ENCODE data around the gene ARID4B. TPM values are rescaled to one million over a fixed set of nuclear protein-coding genes. Genes with fewer than 3 reads are reported as not detected.
"Not testable (repeated sequence)": the region's sequence is repeated elsewhere in the genome, so short reads cannot be mapped to it uniquely, and the experiment has no call there.

ARID4B gene
- total and polyA plus RNA-seq, 11 donors, result 12.4 to 20.4 (median 15.3) TPM

GRCh38 chr1:235221653-235222375 lies 106.2 kb downstream of the ARID4B start:
- H3K27me3 ChIP-seq, result no peaks in the 10 kb centered on the region
- no peaks in the 10 kb centered on the region for H3K9me3 ChIP-seq
- DNase-seq, result no peak
- H3K27ac ChIP-seq, result no peak overlapping the region
- WGBS, 4 donors, result 96 to 98% (median 97%) methylated on average over 3 of the region's 3 CpGs
- H3K4me1 ChIP-seq, result no peaks in the 10 kb centered on the region
- peaks cover 0 to 98% (median 80%) of the 10 kb centered on the region in 9 donors for H3K36me3 ChIP-seq
- no peak for ATAC-seq
- TF ChIP-seq POLR2A (IDR thresholded peaks at IDR 0.05), result no peak
- TF ChIP-seq, protein P1, sequence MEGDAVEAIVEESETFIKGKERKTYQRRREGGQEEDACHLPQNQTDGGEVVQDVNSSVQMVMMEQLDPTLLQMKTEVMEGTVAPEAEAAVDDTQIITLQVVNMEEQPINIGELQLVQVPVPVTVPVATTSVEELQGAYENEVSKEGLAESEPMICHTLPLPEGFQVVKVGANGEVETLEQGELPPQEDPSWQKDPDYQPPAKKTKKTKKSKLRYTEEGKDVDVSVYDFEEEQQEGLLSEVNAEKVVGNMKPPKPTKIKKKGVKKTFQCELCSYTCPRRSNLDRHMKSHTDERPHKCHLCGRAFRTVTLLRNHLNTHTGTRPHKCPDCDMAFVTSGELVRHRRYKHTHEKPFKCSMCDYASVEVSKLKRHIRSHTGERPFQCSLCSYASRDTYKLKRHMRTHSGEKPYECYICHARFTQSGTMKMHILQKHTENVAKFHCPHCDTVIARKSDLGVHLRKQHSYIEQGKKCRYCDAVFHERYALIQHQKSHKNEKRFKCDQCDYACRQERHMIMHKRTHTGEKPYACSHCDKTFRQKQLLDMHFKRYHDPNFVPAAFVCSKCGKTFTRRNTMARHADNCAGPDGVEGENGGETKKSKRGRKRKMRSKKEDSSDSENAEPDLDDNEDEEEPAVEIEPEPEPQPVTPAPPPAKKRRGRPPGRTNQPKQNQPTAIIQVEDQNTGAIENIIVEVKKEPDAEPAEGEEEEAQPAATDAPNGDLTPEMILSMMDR (IDR thresholded peaks at IDR 0.05), result no peak
- intact Hi-C loops (cut with DNase I), result no loop called here
- H3K4me3 ChIP-seq, result no peak overlapping the region

- TF ChIP-seq, protein P1 (IDR thresholded peaks at IDR 0.05), result no peak
- TF ChIP-seq POLR2A (IDR thresholded peaks at IDR 0.05), result no peak
- Histone ChIP-seq H3K4me3 (no peak overlapping the region), H3K27me3 (no peaks in the 10 kb centered on the region), H3K9me3 (no peaks in the 10 kb centered on the region), H3K4me1 (no peaks in the 10 kb centered on the region), H3K27ac (no peak overlapping the region), H3K36me3 (peaks cover 0 to 94% (median 50%) of the 10 kb centered on the region in 9 donors)
- 91 to 100% (median 96%) methylated on average over 1 of the region's 1 CpG for WGBS, 4 donors
- DNase-seq (no peak), ATAC-seq (no peak)
- intact Hi-C loops (cut with DNase I), result no loop called here
These were observed 112.5 kb downstream of the ARID4B start for GRCh38 chr1:235215453-235215852.

- H3K4me3 ChIP-seq; ATAC-seq; H3K9me3 ChIP-seq; DNase-seq; intact Hi-C loops (cut with DNase I); H3K27ac ChIP-seq; H3K4me1 ChIP-seq; H3K27me3 ChIP-seq: not testable (repeated sequence)
- 97 to 100% (median 99%) methylated on average over 2 of the region's 2 CpGs for WGBS, 4 donors
- H3K36me3 ChIP-seq, result peaks cover 0 to 94% (median 50%) of the 10 kb centered on the region in 9 donors
These were observed 113.0 kb downstream of the ARID4B start for GRCh38 chr1:235214962-235215361.

DNA sequence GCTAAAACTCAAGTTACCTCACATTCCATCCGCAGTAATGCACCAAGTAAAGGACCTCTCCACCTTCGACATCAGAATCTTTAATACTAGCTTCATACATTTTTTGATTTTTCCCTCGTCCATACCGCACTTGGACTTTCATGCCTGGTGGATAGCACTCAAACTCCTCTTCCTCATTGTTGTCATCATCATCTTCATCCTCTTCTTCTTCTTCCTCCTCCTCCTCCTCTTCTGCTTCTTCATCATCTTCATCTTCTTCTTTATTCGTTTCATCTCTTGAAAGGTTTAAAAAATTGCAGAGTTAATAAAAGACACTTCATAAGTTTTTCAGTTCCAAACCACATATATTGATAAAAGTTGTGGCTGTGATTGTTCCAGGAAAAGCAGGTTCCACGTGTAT lies 114.2 kb downstream of the ARID4B start:
- Histone ChIP-seq H3K27ac (no peak overlapping the region), H3K9me3 (no peaks in the 10 kb centered on the region), H3K4me3 (no peak overlapping the region), H3K36me3 (peaks cover 0 to 94% (median 51%) of the 10 kb centered on the region in 9 donors), H3K4me1 (no peaks in the 10 kb centered on the region), H3K27me3 (no peaks in the 10 kb centered on the region)
- WGBS, 4 donors, result 94 to 96% (median 94%) methylated on average over 6 of the region's 6 CpGs
- no peak for TF ChIP-seq POLR2A (IDR thresholded peaks at IDR 0.05)
- TF ChIP-seq, protein P1 (IDR thresholded peaks at IDR 0.05), result no peak
- no peak for ATAC-seq
- DNase-seq, result no peak
- intact Hi-C loops (cut with DNase I), result no loop called here

DNA sequence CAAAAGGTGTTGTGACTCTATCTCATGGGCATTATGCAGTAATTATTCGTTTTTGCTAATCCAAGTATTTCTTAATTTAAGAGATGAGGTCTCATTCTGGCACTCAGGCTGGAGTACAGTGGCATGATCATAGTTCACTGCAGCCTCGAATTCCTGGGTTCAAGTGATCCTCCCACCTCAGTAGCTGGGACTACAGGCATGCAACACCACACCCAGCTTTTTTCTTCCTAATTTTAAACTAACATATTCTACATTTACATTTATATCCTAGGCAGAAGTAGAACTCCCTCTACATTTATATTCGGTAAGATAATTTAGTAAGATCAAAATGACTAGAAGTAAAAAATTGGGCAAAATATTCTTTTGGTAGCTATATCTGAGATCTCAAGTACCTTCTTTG lies 116.5 kb downstream of the ARID4B start:
- Histone ChIP-seq H3K4me1 (no peaks in the 10 kb centered on the region), H3K9me3 (no peaks in the 10 kb centered on the region), H3K4me3 (no peak overlapping the region), H3K36me3 (peaks cover 0 to 98% (median 61%) of the 10 kb centered on the region in 9 donors), H3K27me3 (no peaks in the 10 kb centered on the region), H3K27ac (no peak overlapping the region)
- WGBS, 4 donors, result 92 to 95% (median 92%) methylated on average over 3 of the region's 3 CpGs
- DNase-seq (no peak), ATAC-seq (no peak)
- intact Hi-C loops (cut with DNase I), result no loop called here
- TF ChIP-seq, protein P1 (IDR thresholded peaks at IDR 0.05), result no peak
- TF ChIP-seq POLR2A (IDR thresholded peaks at IDR 0.05), result no peak

Measured in heart left ventricle (tissue), 16 donors.